ENCODE measurements around the gene ALAD.

ALAD gene

GRCh38 chr9:113350107-113350661 is 50.9 kb downstream of the ALAD start:
- in situ Hi-C loops (cut with MboI; ENCODE audit: low sequenced_read_pairs), result no loop called here

DNA sequence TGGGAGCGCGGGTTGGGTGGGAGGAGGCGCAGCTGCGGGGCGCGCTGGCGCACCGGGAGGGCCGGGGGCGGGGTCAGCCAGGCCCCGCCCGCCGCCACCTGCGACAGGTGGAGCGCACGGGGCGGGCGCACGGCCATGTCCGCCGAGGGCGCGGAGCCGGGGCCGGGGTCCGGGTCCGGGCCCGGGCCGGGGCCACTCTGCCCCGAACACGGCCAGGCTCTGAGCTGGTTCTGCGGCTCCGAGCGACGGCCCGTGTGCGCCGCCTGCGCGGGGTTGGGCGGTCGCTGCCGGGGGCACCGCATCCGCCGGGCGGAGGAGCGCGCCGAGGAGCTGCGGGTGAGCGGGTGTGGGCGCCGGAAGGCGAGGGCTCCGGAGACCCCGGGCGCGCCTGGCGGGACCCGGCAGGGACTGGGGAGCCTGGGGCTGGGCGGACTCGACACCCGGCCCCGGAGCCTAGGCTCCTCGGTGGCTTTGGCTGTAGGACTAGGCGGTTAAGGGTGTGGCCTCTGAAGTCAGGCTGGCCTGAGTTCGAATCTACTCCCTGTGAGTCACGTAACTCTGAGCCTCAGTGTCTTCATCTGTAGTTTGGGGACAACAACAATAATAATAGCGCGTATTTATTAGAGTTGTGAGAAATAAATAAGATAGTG is 51.5 kb downstream of the ALAD start, which contains the start of gene BSPRY:
BSPRY (plus strand) TSS at position 97 of the 650 bp plus-strand sequence; CDS start at position 136, 39 bp downstream.
- in situ Hi-C loops (cut with MboI; ENCODE audit: low sequenced_read_pairs), result no loop called here

GRCh38 chr9:113349066-113349444 is 52.0 kb downstream of the ALAD start:
- in situ Hi-C loops (cut with MboI; ENCODE audit: low sequenced_read_pairs), result no loop called here

DNA sequence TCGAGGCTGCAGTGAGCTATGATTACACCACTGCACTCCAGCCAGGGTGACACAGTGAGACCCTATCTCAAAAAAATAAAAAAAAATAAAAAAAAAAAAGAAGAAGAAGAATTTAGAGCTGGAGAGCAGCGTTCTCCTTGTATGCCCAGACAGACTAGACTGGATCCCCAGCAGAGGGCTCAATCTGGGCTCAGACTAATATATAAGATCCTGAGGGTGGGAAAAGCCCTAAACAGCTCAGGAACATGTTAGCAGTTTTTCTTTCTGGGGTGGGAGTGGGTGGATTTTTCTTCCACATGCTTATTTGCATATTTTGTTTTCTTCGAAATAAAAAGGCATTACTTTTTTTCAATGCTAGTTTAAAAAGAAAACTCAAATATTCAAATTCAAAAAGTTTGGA is 52.6 kb downstream of the ALAD start:
- in situ Hi-C loops (cut with MboI; ENCODE audit: low sequenced_read_pairs), result no loop called here

- in situ Hi-C loops (cut with MboI; ENCODE audit: low sequenced_read_pairs), result no loop called here
Observed at GRCh38 chr9:113345671-113346070, 55.4 kb downstream of the ALAD start.

DNA sequence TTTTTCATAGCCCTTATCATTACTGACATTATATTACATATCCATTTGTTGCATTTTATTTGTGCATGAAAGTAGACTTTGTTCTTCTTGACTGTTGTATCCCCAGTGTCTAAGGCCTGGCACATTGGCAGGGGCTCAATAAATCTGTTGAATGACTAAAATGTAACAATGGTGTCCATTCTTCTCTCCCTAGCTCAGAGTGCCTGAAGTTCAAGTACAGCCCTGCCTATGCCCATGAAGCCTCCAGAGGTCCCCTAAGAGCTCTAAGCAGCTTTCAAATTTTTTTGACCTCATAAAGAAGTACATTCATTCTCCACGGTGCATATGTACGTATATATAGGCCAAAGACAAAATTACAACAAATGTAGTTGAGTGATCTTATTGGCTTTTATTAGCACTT is 55.9 kb downstream of the ALAD start:
- in situ Hi-C loops (cut with MboI; ENCODE audit: low sequenced_read_pairs), result no loop called here

- in situ Hi-C loops (cut with MboI; ENCODE audit: low sequenced_read_pairs), result no loop called here
Observed at GRCh38 chr9:113343732-113344231, 57.3 kb downstream of the ALAD start.

DNA sequence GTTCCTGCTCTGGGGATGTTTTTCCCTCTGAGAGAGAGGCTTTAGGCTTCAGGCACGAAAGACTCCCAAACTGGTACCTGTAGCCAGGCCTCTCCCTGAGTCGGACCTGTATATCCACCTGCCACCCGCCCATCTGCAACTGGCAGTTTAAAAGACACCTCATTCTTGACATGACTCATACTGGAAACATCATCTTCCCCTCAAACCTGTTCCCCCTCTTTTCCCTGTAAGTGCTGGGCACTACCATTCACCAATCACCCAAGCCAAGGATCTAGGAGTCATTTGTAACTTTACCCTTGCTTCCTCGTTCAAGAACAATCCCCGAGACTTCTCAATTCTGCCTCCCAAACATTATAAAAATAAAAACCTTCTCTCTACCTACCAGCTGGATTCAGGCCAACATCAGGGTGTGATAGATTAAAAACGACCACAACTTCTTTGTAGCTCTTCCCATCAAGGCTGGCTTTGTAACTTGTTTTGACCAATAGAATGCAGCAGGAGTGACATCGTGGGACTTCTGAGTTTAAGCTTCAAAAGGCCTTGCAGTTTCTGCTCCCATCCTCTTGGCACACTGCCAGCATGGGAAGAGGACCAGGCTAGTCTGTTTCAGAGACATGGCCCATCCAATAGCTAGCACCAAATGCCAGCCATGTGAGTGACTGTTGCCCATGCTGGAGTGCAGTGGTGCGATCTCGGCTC is 59.2 kb downstream of the ALAD start:
- in situ Hi-C loops (cut with MboI; ENCODE audit: low sequenced_read_pairs), result no loop called here

- in situ Hi-C loops (cut with MboI; ENCODE audit: low sequenced_read_pairs), result no loop called here
Observed at GRCh38 chr9:113340011-113340699, 60.9 kb downstream of the ALAD start, which contains the start of gene WDR31. Gene WDR31, minus strand, starts transcription at chr9:113340275. Its CDS starts 8,253 bp downstream, at chr9:113332022.

DNA sequence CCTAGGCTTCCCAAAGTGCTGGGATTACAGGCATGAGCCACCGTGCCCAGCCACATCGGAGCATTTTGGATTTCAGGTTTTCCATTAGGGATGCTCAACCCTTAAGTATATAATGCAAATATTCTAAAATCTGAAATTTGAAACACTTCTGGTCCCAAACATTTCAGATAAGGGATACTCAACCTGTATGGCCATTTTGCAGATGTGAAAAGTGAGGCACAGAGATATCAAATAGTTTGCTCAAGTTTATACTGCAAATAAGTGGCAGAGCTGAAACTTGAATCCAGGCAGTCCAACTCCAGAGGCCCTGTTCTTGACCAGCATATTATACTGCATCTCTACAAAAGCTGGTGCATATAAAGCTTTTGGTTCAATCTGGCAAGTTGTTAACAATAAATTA is 63.4 kb downstream of the ALAD start:
- in situ Hi-C loops (cut with MboI; ENCODE audit: low sequenced_read_pairs), result no loop called here
